GM21423 (cell line): ENCODE results near the gene TBC1D19.
A peak's percentile ranks its signal among the peaks of the same experiment; 100 is the strongest.
"Not testable (repeated sequence)": the region's sequence is repeated elsewhere in the genome, so short reads cannot be mapped to it uniquely, and the experiment has no call there.

Experiments used
- ATAC-seq: cut with Tn5 transposase; IDR thresholded peaks from one replicate; pipeline ENCODE4 v1.9.1; 2021; ENCODE audit warnings: mild to moderate bottlenecking, moderate library complexity; ENCODE audit not compliant: unreplicated experiment

The TBC1D19 gene

GRCh38 chr4:26583865-26584652 is at the start of gene TBC1D19:
TSS of gene TBC1D19 (plus strand) at chr4:26584084. CDS start at chr4:26584194, 110 bp downstream.
- ATAC-seq = peak; percentile 100

GRCh38 chr4:26542991-26543390 is 40.9 kb upstream of the TBC1D19 start:
- no peak for ATAC-seq

- no peak for ATAC-seq
These were observed 39.5 kb upstream of the TBC1D19 start for GRCh38 chr4:26544421-26544820.

- not testable (repeated sequence) for ATAC-seq
These were observed 35.5 kb upstream of the TBC1D19 start for GRCh38 chr4:26548379-26548778.

GRCh38 chr4:26557164-26557563 is 26.7 kb upstream of the TBC1D19 start:
- ATAC-seq = no peak

- ATAC-seq = no peak
These were observed 25.6 kb upstream of the TBC1D19 start for GRCh38 chr4:26558166-26558895.

GRCh38 chr4:26566133-26566532 is 17.8 kb upstream of the TBC1D19 start:
- ATAC-seq = no peak

- ATAC-seq = no peak
These were observed 15.4 kb upstream of the TBC1D19 start for GRCh38 chr4:26568446-26568994.

GRCh38 chr4:26570596-26570995 is 13.3 kb upstream of the TBC1D19 start:
- ATAC-seq = no peak

- no peak for ATAC-seq
These were observed 10.5 kb upstream of the TBC1D19 start for GRCh38 chr4:26573389-26573794.

GRCh38 chr4:26574563-26574962 is 9.3 kb upstream of the TBC1D19 start:
- ATAC-seq = no peak

- ATAC-seq = no peak
These were observed 7.6 kb upstream of the TBC1D19 start for GRCh38 chr4:26576231-26576739.

- no peak for ATAC-seq
These were observed 6.8 kb upstream of the TBC1D19 start for GRCh38 chr4:26577066-26577465.

- ATAC-seq = no peak
These were observed 4.7 kb upstream of the TBC1D19 start for GRCh38 chr4:26579169-26579568.

GRCh38 chr4:26581341-26581740 is 2.5 kb upstream of the TBC1D19 start:
- ATAC-seq = not testable (repeated sequence)

- peak; percentile 54 for ATAC-seq
These were observed 383 bp upstream of the TBC1D19 start for GRCh38 chr4:26583538-26583864.

GRCh38 chr4:26584725-26585124 is 841 bp downstream of the TBC1D19 start:
- ATAC-seq = no peak

GRCh38 chr4:26589705-26590104 is 5.8 kb downstream of the TBC1D19 start:
- ATAC-seq = no peak

GRCh38 chr4:26590639-26591038 is 6.8 kb downstream of the TBC1D19 start:
- no peak for ATAC-seq

GRCh38 chr4:26593557-26593956 is 9.7 kb downstream of the TBC1D19 start:
- ATAC-seq = not testable (repeated sequence)

- no peak for ATAC-seq
These were observed 10.5 kb downstream of the TBC1D19 start for GRCh38 chr4:26594371-26594770.

- no peak for ATAC-seq
These were observed 10.9 kb downstream of the TBC1D19 start for GRCh38 chr4:26594778-26595177.
